ENCODE data around the gene GRIN3B. TPM values are rescaled to one million over a fixed set of nuclear protein-coding genes. Genes with fewer than 3 reads are reported as not detected.

The GRIN3B gene
- polyA plus RNA-seq, 2 of the 4 experiments (the other 2 are of a cell fraction) = 0.67 to 1.5 TPM

DNA sequence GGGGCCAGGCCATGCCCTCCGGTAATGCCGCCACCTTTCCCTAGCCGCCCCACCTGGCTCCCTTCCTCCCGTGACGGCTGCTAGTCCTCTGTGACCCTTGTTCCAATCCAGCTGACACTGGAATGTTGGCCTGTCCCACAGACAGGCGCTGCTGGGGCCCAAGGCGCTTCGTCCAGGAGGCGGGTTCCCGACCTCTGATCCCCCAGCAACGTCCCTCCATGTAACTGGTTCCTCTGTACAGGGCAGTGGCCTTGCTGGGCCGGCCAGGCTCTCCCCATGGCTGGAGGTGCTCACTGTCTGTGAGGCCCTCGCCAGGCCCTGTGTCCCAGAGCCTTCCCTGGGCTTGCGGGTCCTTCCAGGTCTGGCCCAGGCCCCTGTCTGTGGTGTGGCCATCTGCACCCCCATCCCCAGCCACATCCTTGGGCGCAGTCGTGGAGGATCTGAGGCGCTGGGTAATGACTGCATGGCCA is 6.8 kb upstream of the GRIN3B start:
- POLR2A ChIA-PET = no interaction called here
- no peak for DNase-seq (ENCODE audit: low read depth in 1 of 2, low spot score in 1 of 2)
- FAIRE-seq = no peak

DNA sequence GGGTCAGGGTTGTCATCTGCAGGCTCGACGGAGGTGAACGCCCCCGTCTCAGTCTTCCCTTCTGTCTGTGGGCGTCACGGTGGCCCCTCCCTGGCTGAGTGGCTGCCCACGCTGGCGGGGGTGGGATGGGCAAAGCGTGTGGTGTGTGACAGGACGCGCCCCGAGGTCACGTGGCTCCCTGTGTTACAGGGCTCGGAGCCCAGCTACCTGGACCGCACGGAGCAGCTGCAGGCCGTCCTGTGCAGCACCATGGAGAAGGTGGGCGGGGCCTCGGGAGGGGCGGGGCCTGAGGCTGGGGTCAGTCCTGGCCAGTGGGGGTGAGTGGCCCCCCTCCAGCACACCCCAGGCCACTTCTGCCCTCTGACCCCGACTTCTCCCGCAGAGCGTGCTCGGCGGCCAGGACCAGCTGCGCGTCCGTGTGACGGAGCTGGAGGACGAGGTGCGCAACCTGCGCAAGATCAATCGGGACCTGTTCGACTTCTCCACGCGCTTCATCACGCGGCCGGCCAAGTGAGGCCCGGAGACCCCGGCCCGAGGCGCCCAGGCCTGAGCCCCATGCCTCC is 6.3 kb upstream of the GRIN3B start:
- 92% methylated on average over 24 of the region's 43 CpGs for WGBS (ENCODE audit: missing lambda C conversion rate)
- H3K9me3 ChIP-seq = no peaks in the 10 kb centered on the region
- ATAC-seq (no peak), DNase-seq (ENCODE audit: low read depth in 1 of 2, low spot score in 1 of 2) (no peak), FAIRE-seq (no peak)
- ChIA-PET CTCF (interaction anchor here (1.0 kb wide), 1 partner anchor 12 kb away, joined by 3 read pairs; no protein-coding TSS in a partner anchor), POLR2A (no interaction called here)
- peaks cover 14% of the 10 kb centered on the region; the same call in 2 of the 3 replicates for H3K4me1 ChIP-seq
- TF ChIP-seq, protein P1, sequence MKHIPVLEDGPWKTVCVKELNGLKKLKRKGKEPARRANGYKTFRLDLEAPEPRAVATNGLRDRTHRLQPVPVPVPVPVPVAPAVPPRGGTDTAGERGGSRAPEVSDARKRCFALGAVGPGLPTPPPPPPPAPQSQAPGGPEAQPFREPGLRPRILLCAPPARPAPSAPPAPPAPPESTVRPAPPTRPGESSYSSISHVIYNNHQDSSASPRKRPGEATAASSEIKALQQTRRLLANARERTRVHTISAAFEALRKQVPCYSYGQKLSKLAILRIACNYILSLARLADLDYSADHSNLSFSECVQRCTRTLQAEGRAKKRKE (CRISPR knock-in tag; IDR thresholded peaks at IDR 0.05; ENCODE audit: low read depth) = no peak
- no peak for TF ChIP-seq ZC3H11A (IDR thresholded peaks at IDR 0.05)
- H3K4me3 ChIP-seq = no peak overlapping the region
- no peak overlapping the region for H3K4me2 ChIP-seq
- no peak overlapping the region for H3K27ac ChIP-seq

More for the DNA sequence above, 6.8 kb upstream of the GRIN3B start:
- Histone ChIP-seq H3K27ac (no peak overlapping the region), H3K9me3 (no peaks in the 10 kb centered on the region), H3K4me2 (no peak overlapping the region), H3K4me1 (peaks cover 13% of the 10 kb centered on the region; the same call in 2 of the 3 replicates), H3K4me3 (no peak overlapping the region)
- WGBS (ENCODE audit: missing lambda C conversion rate) = 90% methylated on average over 13 of the region's 17 CpGs
- TF ChIP-seq, protein P2, sequence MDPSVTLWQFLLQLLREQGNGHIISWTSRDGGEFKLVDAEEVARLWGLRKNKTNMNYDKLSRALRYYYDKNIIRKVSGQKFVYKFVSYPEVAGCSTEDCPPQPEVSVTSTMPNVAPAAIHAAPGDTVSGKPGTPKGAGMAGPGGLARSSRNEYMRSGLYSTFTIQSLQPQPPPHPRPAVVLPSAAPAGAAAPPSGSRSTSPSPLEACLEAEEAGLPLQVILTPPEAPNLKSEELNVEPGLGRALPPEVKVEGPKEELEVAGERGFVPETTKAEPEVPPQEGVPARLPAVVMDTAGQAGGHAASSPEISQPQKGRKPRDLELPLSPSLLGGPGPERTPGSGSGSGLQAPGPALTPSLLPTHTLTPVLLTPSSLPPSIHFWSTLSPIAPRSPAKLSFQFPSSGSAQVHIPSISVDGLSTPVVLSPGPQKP (IDR thresholded peaks at IDR 0.05; ENCODE audit: low read depth, low read length) = no peak
- TF ChIP-seq, protein P3, sequence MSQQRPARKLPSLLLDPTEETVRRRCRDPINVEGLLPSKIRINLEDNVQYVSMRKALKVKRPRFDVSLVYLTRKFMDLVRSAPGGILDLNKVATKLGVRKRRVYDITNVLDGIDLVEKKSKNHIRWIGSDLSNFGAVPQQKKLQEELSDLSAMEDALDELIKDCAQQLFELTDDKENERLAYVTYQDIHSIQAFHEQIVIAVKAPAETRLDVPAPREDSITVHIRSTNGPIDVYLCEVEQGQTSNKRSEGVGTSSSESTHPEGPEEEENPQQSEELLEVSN (IDR thresholded peaks at IDR 0.05; ENCODE audit: borderline replicate concordance, low read depth) = no peak
- TF ChIP-seq ZC3H11A (IDR thresholded peaks at IDR 0.05) (no peak), EHMT2 (IDR thresholded peaks at IDR 0.05; ENCODE audit: low read depth) (no peak), RAD21 (conservative IDR thresholded peaks at IDR 0.05 in 1 of 2, IDR thresholded peaks at IDR 0.05 in 1 of 2) (no peak)
- TF ChIP-seq, protein P1 (CRISPR knock-in tag; IDR thresholded peaks at IDR 0.05; ENCODE audit: low read depth) = no peak
- ATAC-seq = no peak
- CTCF ChIA-PET = no interaction called here

DNA sequence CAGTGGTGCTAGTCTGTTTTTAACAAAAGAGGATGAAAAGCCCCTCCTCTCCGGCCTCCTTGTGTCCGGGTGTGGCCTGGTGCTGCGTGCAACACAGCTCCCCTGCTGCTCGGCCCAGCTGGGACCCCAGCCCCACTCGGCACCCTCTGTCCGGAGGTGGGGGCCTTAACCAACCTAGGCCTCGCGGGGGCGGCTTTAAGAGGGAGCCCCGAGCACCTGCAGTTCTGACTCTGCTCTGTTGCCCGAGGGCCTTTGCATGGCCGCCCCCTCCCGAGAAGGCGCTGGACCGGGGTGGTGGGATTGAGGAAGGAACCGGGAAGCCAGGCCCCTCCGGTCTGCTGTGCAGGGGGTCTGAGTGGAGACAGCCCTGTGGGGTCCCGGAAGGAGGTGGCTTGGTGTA is 5.7 kb upstream of the GRIN3B start:
- ATAC-seq (no peak), DNase-seq (ENCODE audit: low read depth in 1 of 2, low spot score in 1 of 2) (no peak), FAIRE-seq (no peak)
- no peak overlapping the region for H3K27ac ChIP-seq
- 87% methylated on average over 8 of the region's 18 CpGs for WGBS (ENCODE audit: missing lambda C conversion rate)
- ChIA-PET CTCF (interaction anchor here (1.0 kb wide), 1 partner anchor 12 kb away, joined by 3 read pairs; no protein-coding TSS in a partner anchor), POLR2A (no interaction called here)
- TF ChIP-seq, protein P4, sequence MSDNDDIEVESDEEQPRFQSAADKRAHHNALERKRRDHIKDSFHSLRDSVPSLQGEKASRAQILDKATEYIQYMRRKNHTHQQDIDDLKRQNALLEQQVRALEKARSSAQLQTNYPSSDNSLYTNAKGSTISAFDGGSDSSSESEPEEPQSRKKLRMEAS (IDR thresholded peaks at IDR 0.05) = no peak
- TF ChIP-seq EP300 (IDR thresholded peaks at IDR 0.05) = no peak
- TF ChIP-seq JUN (IDR thresholded peaks at IDR 0.05) = no peak
- TF ChIP-seq CHD4 (IDR thresholded peaks at IDR 0.05; ENCODE audit: borderline replicate concordance) = no peak
- TF ChIP-seq CEBPB (IDR thresholded peaks at IDR 0.05) = no peak
- no peak for TF ChIP-seq HEYL (CRISPR knock-in tag; IDR thresholded peaks at IDR 0.05)
- no peak for TF ChIP-seq ZFP36 (IDR thresholded peaks at IDR 0.05; ENCODE audit: borderline replicate concordance, partially characterized antibody)
- TF ChIP-seq ZC3H11A (IDR thresholded peaks at IDR 0.05) = no peak
- no peak for TF ChIP-seq SREBF2 (IDR thresholded peaks at IDR 0.05)
- no peak for TF ChIP-seq POLR2A (IDR thresholded peaks at IDR 0.05; ENCODE audit: low read length)
- no peak for TF ChIP-seq RAD21 (conservative IDR thresholded peaks at IDR 0.05 in 1 of 2, IDR thresholded peaks at IDR 0.05 in 1 of 2)
- TF ChIP-seq, protein P5, sequence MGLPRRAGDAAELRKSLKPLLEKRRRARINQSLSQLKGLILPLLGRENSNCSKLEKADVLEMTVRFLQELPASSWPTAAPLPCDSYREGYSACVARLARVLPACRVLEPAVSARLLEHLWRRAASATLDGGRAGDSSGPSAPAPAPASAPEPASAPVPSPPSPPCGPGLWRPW (IDR thresholded peaks at IDR 0.05) = no peak
- TF ChIP-seq ZNF302 (CRISPR knock-in tag; IDR thresholded peaks at IDR 0.05) = no peak
- no peak for TF ChIP-seq FOSL2 (IDR thresholded peaks at IDR 0.05)
- TF ChIP-seq FOSL2 (CRISPR knock-in tag; IDR thresholded peaks at IDR 0.05) = no peak
- TF ChIP-seq RNF2 (IDR thresholded peaks at IDR 0.05; ENCODE audit: borderline replicate concordance, low read depth) = no peak
- no peak overlapping the region for H3K4me2 ChIP-seq
- peaks cover 14% of the 10 kb centered on the region; the same call in 2 of the 3 replicates for H3K4me1 ChIP-seq
- H3K4me3 ChIP-seq = no peak overlapping the region
- H3K9me3 ChIP-seq = no peaks in the 10 kb centered on the region

Measured in A549 (cell line).